VCaP (cell line): ENCODE results near the gene EXOSC10.

Experiments used
- H3K27ac ChIP-seq: fragments of 450-650 bp; 2 replicates; pipeline ENCODE4 v1.5.1; 2017
- TF ChIP-seq, protein P1 (sequence below): fragments of 450-650 bp; conservative IDR thresholded peaks from 2 replicates; pipeline ENCODE4 v1.5.1; 2017; ENCODE audit warnings: mild to moderate bottlenecking, moderate library complexity

EXOSC10 gene

GRCh38 chr1:11072216-11072917, 27.3 kb downstream of the EXOSC10 start:
- TF ChIP-seq, protein P1, sequence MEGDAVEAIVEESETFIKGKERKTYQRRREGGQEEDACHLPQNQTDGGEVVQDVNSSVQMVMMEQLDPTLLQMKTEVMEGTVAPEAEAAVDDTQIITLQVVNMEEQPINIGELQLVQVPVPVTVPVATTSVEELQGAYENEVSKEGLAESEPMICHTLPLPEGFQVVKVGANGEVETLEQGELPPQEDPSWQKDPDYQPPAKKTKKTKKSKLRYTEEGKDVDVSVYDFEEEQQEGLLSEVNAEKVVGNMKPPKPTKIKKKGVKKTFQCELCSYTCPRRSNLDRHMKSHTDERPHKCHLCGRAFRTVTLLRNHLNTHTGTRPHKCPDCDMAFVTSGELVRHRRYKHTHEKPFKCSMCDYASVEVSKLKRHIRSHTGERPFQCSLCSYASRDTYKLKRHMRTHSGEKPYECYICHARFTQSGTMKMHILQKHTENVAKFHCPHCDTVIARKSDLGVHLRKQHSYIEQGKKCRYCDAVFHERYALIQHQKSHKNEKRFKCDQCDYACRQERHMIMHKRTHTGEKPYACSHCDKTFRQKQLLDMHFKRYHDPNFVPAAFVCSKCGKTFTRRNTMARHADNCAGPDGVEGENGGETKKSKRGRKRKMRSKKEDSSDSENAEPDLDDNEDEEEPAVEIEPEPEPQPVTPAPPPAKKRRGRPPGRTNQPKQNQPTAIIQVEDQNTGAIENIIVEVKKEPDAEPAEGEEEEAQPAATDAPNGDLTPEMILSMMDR = no peak; the same call in 1 of the 2 replicates
- H3K27ac ChIP-seq = peak overlapping the region; percentile 56

GRCh38 chr1:11071463-11072215, 28.0 kb downstream of the EXOSC10 start:
- peak overlapping the region; percentile 56 for H3K27ac ChIP-seq
- TF ChIP-seq, protein P1 = no peak

DNA sequence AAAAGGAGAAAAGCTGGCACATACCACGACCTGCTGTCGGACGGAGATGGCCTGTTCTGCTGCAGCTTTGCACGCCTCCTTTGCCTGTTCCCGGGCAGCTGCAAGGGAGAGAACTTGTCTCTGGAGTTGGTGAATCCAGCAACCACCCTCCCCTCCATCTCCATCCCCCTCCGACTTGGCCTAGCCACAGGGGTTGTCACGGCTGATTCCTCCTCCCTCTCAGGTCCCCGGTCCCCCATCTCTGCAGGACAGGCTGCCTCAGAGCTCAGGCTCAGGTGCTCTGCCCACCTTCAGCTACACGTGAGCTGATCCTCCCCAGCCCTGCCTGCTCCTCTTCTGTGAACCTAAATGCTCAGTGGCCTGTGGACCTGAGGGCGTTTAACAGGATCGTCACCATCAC, 28.8 kb downstream of the EXOSC10 start:
- TF ChIP-seq, protein P1 = no peak
- H3K27ac ChIP-seq = peak overlapping the region; percentile 56

GRCh38 chr1:11068600-11069473, 30.8 kb downstream of the EXOSC10 start:
- H3K27ac ChIP-seq = peak overlapping the region; percentile 24; the same call in 1 of the 2 replicates
- TF ChIP-seq, protein P1 = no peak

- peak overlapping the region; percentile 24; the same call in 1 of the 2 replicates for H3K27ac ChIP-seq
- TF ChIP-seq, protein P1 = no peak
These were observed 31.7 kb downstream of the EXOSC10 start for GRCh38 chr1:11067716-11068599.

GRCh38 chr1:11065796-11066195, 33.9 kb downstream of the EXOSC10 start:
- TF ChIP-seq, protein P1 = no peak
- no peak overlapping the region for H3K27ac ChIP-seq
